Transverse colon (tissue), 4 donors: ENCODE measurements around the gene CDKAL1. TPM values are rescaled to one million over a fixed set of nuclear protein-coding genes. Genes with fewer than 3 reads are reported as not detected.

Source experiments
- DNase-seq: peaks from one replicate; pipeline ENCODE4 v3.0.0-alpha.2; 2019
- H3K27ac ChIP-seq, 4 donors: fragments of 200-600 bp; sonication (generic); 2 replicates each; pipeline ENCODE4 v1.5.1; 2016 to 2018; ENCODE audit warnings: inconsistent platforms in 4 of 4
- H3K27me3 ChIP-seq: fragments of 200-600 bp; sonication (generic); 2 replicates; pipeline ENCODE4 v1.5.1; 2017; ENCODE audit warnings: inconsistent platforms
- H3K36me3 ChIP-seq, 4 donors: fragments of 200-600 bp; sonication (generic); 2 replicates each; pipeline ENCODE4 v1.5.1; 2017 to 2019; ENCODE audit warnings: inconsistent platforms in 4 of 4
- H3K4me1 ChIP-seq, 4 donors: fragments of 200-600 bp; sonication (generic); 2 replicates each; pipeline ENCODE4 v1.5.1; 2017 to 2020; ENCODE audit warnings: inconsistent platforms in 4 of 4
- H3K4me3 ChIP-seq, 4 donors: fragments of 200-600 bp; sonication (generic); 1 replicate in 1 of 4; 2 replicates in 3 of 4; pipeline versions ENCODE4 v1.5.1 to v1.6.1; 2017 to 2019; ENCODE audit warnings: inconsistent platforms in 4 of 4
- H3K9me3 ChIP-seq, 2 donors: fragments of 200-600 bp; sonication (generic); 2 replicates each; pipeline ENCODE4 v1.5.1; 2017 to 2019; ENCODE audit warnings: inconsistent platforms in 2 of 2
- EP300 ChIP-seq: sonication (generic); formaldehyde crosslinking; IDR thresholded peaks from one replicate; pipeline ENCODE4 v1.6.1; 2017; ENCODE audit warnings: antibody characterized with exemption, low read depth
- POLR2A ChIP-seq: fragments of 450-650 bp; IDR thresholded peaks from one replicate; pipeline ENCODE4 v1.6.1; 2016; ENCODE audit warnings: antibody characterized with exemption, mild to moderate bottlenecking, moderate library complexity
- POLR2AphosphoS5 ChIP-seq, 3 donors: sonication (generic); formaldehyde crosslinking; IDR thresholded peaks; one replicate each; pipeline ENCODE4 v1.6.1; 2016; ENCODE audit warnings: antibody characterized with exemption in 3 of 3
- WGBS, 2 donors: methylation state at CpG; one replicate each; pipeline ENCODE4 v1.1.5; 2018; ENCODE audit warnings: low coverage in 1 of 2; 5-methylcytosine and 5-hydroxymethylcytosine counted together
- in situ Hi-C, 4 donors: fragments of 200-750 bp; cut with MboI; loops; one replicate each; pipeline versions ENCODE4 v1.15.0 to v1.15.1; 2017; ENCODE audit warnings: low sequenced_read_pairs in 3 of 4, low pct_ligation_motif_present in 1 of 4, low pct_unique_long_range_greater_than_20kb in 1 of 4
- intact Hi-C: fragments of 100-400 bp; cut with DNase I; formaldehyde crosslinking; loops from one replicate; pipeline ENCODE4 v1.15.1; 2023; ENCODE audit warnings: low total_unique reads
- total RNA-seq, 4 donors: library from RNA; depleted of rRNA; stranded (reverse); fragments of >200 nt; gene quantifications; one replicate each; pipeline ENCODE4 v1.1.0, GENCODE V29; 2016
- TF ChIP-seq, protein P1 (sequence below), 5 experiments: fragments of 200-600 bp in 3 of 5; fragments of 450-650 bp in 2 of 5; sonication (generic) in 3 of 5; IDR thresholded peaks; 1 replicate in 2 of 5; 2 replicates in 3 of 5; pipeline ENCODE4 v1.5.1; 2016 to 2017; ENCODE audit warnings: antibody characterized with exemption in 5 of 5, inconsistent platforms in 3 of 5, mild to moderate bottlenecking in 2 of 5, moderate library complexity in 1 of 5

CDKAL1 gene
- total RNA-seq, 4 donors from 2014 or later = 4.8 to 21.7 (median 12.5) TPM

DNA sequence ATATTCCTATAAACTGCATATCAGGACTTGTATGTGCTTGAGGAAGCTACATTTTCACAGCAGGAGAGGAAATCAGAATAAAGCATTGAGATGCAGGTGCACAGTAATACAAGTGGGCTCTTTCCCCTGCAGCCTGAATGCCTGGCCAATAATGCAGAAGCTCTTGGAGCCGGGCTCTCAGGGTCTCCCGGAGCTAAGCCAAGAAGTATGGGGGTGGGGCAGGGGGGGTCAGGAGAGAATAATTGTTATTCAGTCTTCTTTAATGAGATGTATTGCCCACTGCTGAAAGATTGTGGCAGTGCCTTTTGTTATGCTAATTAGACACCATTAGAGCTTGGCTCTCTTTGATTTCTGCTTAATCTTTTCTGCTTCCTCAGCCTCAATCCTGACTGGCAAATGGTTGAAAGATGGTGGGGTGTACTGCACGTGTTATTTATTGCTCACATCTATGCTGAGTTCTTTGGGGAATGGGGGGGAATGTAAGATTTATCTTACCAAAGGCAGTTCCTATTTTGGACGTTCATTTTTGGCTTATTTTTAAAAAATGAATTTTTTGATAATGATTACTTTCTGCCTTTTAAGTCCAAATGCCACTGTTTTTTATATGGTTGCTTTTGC lies 651.7 kb downstream of the CDKAL1 start:
- Histone ChIP-seq H3K27me3 (no peaks in the 10 kb centered on the region), H3K4me1 (peaks cover 0 to 3% (median under 1%) of the 10 kb centered on the region in 4 donors), H3K9me3 (no peaks in the 10 kb centered on the region), H3K4me3 (no peak overlapping the region), H3K36me3 (no peaks in the 10 kb centered on the region), H3K27ac (no peak overlapping the region)
- TF ChIP-seq, protein P1, sequence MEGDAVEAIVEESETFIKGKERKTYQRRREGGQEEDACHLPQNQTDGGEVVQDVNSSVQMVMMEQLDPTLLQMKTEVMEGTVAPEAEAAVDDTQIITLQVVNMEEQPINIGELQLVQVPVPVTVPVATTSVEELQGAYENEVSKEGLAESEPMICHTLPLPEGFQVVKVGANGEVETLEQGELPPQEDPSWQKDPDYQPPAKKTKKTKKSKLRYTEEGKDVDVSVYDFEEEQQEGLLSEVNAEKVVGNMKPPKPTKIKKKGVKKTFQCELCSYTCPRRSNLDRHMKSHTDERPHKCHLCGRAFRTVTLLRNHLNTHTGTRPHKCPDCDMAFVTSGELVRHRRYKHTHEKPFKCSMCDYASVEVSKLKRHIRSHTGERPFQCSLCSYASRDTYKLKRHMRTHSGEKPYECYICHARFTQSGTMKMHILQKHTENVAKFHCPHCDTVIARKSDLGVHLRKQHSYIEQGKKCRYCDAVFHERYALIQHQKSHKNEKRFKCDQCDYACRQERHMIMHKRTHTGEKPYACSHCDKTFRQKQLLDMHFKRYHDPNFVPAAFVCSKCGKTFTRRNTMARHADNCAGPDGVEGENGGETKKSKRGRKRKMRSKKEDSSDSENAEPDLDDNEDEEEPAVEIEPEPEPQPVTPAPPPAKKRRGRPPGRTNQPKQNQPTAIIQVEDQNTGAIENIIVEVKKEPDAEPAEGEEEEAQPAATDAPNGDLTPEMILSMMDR (IDR thresholded peaks at IDR 0.05) = no peak
- TF ChIP-seq POLR2A (no peak), EP300 (no peak), POLR2AphosphoS5 (IDR thresholded peaks at IDR 0.05) (no peak)
- in situ Hi-C loops (no loop called here), intact Hi-C loops (no loop called here)
- no peak for DNase-seq
- 69 to 81% methylated on average over 2 to 4 of the region's 4 CpGs for WGBS, 2 donors

DNA sequence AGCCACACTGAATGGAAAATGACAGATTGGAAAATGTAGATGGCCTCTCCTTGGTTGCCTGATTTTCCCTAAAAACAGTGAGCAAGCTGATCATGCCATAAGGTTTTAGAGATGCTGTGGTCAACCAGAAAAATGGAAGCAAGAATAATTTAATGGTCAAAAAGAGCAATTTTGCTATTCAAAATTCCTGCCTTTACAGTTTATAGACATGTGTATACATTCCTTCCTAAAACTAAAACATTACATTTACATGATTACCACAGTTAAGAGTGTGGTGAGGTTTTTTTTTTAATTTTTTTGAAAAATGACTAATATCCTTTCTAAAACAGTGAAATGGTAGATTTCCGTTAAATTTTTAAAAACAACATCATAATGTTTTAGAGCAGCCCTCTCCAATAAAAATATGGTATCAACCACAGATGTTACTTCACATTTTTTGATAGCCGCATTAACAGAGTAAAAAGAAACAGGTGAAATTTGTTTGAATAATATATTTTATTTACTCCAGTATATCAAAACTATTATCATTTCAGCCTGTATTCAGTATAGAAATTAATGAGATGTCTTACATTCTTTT lies 652.3 kb downstream of the CDKAL1 start:
- no peaks in the 10 kb centered on the region for H3K27me3 ChIP-seq
- DNase-seq = no peak
- peaks cover 0 to 9% (median 4%) of the 10 kb centered on the region in 4 donors for H3K4me1 ChIP-seq
- H3K27ac ChIP-seq = no peak overlapping the region
- 42 to 48% methylated on average over 2 of the region's 2 CpGs for WGBS, 2 donors
- TF ChIP-seq, protein P1 (IDR thresholded peaks at IDR 0.05) = no peak
- TF ChIP-seq POLR2AphosphoS5 (IDR thresholded peaks at IDR 0.05) (no peak), EP300 (no peak), POLR2A (no peak)
- no peak overlapping the region for H3K4me3 ChIP-seq
- in situ Hi-C loops (no loop called here), intact Hi-C loops (no loop called here)
- no peaks in the 10 kb centered on the region for H3K36me3 ChIP-seq
- no peaks in the 10 kb centered on the region for H3K9me3 ChIP-seq

DNA sequence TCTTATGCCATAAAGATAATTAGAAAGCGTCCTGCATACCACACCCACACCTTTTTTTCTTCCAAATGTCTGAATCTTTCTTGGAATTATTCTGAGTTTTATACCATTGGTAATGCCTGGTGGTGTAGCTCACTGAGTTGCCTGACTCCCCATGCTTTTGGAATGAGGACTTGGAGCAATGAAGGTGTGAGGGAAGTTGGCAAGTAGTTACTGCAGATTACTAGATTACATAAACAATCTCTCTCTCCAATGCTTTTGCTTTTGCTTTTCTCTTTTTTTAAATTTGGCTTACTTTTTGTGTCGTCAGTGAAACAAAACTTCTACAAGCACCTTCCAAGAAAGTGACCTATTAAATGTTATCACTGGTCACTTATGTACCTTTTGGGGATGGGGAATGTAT lies 653.2 kb downstream of the CDKAL1 start:
- 68 to 82% methylated on average over 2 of the region's 2 CpGs for WGBS, 2 donors
- intact Hi-C loops = no loop called here

GRCh38 chr6:21188505-21189223 lies 654.4 kb downstream of the CDKAL1 start:
- Histone ChIP-seq H3K4me3 (no peak overlapping the region), H3K36me3 (no peaks in the 10 kb centered on the region), H3K27ac (no peak overlapping the region), H3K9me3 (no peaks in the 10 kb centered on the region), H3K27me3 (no peaks in the 10 kb centered on the region), H3K4me1 (peaks cover 0 to 10% (median 4%) of the 10 kb centered on the region in 4 donors)
- no peak for DNase-seq
- intact Hi-C loops (no loop called here), in situ Hi-C loops (no loop called here)
- whole genome bisulfite sequencing, 2 donors = 74 to 80% methylated on average over 9 of the region's 9 CpGs
- TF ChIP-seq, protein P1 (IDR thresholded peaks at IDR 0.05) = no peak
- TF ChIP-seq EP300 (no peak), POLR2A (no peak), POLR2AphosphoS5 (IDR thresholded peaks at IDR 0.05) (no peak)

More for the DNA sequence above, 653.2 kb downstream of the CDKAL1 start:
- no peaks in the 10 kb centered on the region for H3K9me3 ChIP-seq
- H3K36me3 ChIP-seq = no peaks in the 10 kb centered on the region
- no peak for DNase-seq
- TF ChIP-seq, protein P1 (IDR thresholded peaks at IDR 0.05) = no peak
- TF ChIP-seq POLR2A (no peak), EP300 (no peak), POLR2AphosphoS5 (IDR thresholded peaks at IDR 0.05) (no peak)
- H3K27me3 ChIP-seq = no peaks in the 10 kb centered on the region
- H3K4me1 ChIP-seq = peaks cover 0 to 10% (median 4%) of the 10 kb centered on the region in 4 donors
- in situ Hi-C loops = no loop called here
- H3K4me3 ChIP-seq = no peak overlapping the region
- no peak overlapping the region for H3K27ac ChIP-seq
